GM13977 (cell line): ENCODE results near the gene BRSK1.

ENCODE experiments used
- DNase-seq: peaks from one replicate; pipeline ENCODE4 v3.0.0; 2012; ENCODE audit warnings: low spot score
- in situ Hi-C: fragments of 300-500 bp; cut with MboI; formaldehyde crosslinking; loops from one replicate; pipeline ENCODE4 v1.12.0; 2022; ENCODE audit warnings: low sequenced_read_pairs, low pct_unique_long_range_greater_than_20kb, mixed read lengths, inconsistent platforms; ENCODE audit not compliant: unreplicated experiment
- TF ChIP-seq, protein P1 (sequence below): IDR thresholded peaks from 2 replicates; pipeline ENCODE4 v1.5.1; 2012; ENCODE audit warnings: mild to moderate bottlenecking, control low read depth; ENCODE audit not compliant: insufficient read depth; ENCODE audit errors: extremely low read depth, missing control alignments

The BRSK1 gene

DNA sequence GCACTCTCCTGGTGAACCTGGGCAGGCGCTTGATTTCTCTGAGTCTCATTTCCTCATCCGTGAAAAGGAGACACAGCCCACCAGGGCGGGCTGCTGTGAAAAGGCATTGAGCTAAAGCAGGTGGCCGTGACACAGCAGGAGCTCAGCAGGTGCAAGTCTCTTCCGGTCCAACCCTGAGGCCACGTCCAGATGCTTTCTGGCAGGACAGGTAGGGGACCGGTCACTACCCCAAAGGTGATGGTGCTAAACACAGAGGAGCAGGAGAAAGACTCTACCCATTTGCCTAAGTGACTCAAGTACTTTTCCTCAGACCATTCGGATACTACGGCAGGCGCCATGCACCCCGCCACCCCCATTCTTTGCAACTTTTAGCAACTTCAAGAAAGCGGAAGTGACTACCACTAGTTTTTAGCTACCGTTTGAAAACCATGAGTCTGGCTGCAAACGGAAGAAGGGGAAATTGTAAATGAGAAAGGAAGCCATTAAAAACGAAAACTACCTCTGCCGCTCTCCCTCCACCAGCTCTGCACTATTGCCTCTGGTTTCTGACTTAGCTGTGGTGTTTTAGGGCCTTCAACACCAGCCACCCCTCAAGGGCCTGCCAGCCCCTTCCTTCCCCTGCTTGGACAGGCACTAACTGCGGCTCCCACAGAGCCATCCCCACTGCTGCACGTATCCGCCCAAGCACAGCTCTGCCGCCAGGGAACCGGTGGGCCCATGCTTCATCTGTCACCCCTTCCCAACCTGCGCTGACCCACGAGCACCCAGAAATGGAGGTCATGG, 29.8 kb upstream of the BRSK1 start:
- TF ChIP-seq, protein P1, sequence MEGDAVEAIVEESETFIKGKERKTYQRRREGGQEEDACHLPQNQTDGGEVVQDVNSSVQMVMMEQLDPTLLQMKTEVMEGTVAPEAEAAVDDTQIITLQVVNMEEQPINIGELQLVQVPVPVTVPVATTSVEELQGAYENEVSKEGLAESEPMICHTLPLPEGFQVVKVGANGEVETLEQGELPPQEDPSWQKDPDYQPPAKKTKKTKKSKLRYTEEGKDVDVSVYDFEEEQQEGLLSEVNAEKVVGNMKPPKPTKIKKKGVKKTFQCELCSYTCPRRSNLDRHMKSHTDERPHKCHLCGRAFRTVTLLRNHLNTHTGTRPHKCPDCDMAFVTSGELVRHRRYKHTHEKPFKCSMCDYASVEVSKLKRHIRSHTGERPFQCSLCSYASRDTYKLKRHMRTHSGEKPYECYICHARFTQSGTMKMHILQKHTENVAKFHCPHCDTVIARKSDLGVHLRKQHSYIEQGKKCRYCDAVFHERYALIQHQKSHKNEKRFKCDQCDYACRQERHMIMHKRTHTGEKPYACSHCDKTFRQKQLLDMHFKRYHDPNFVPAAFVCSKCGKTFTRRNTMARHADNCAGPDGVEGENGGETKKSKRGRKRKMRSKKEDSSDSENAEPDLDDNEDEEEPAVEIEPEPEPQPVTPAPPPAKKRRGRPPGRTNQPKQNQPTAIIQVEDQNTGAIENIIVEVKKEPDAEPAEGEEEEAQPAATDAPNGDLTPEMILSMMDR = no peak
- in situ Hi-C loops = no loop called here
- peak; percentile 85 for DNase-seq

DNA sequence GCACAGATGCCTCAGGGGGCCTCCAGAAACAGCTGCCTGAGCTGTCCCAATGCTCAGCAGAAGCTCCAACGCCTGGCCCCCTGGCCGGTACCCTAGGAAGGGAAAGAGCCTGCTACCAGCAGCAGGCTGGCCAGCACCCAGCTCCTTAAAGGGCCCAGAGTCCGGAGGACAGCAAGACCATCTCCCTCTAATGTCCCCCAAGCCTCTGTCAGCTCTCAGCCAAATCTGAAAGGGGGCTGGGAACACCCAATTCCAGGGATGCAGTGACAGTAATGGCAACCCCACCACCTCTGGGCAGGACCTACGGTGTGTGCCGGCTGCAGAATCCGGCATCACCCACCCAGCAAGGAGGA, 29.2 kb upstream of the BRSK1 start:
- in situ Hi-C loops = no loop called here
- TF ChIP-seq, protein P1 = no peak
- no peak for DNase-seq

GRCh38 chr19:55255618-55256423, 28.0 kb upstream of the BRSK1 start:
- in situ Hi-C loops = no loop called here
- peak; percentile 58 for DNase-seq
- TF ChIP-seq, protein P1 = no peak

- no peak for DNase-seq
- in situ Hi-C loops = no loop called here
- TF ChIP-seq, protein P1 = no peak
These were observed 27.0 kb upstream of the BRSK1 start for GRCh38 chr19:55256562-55257460.

DNA sequence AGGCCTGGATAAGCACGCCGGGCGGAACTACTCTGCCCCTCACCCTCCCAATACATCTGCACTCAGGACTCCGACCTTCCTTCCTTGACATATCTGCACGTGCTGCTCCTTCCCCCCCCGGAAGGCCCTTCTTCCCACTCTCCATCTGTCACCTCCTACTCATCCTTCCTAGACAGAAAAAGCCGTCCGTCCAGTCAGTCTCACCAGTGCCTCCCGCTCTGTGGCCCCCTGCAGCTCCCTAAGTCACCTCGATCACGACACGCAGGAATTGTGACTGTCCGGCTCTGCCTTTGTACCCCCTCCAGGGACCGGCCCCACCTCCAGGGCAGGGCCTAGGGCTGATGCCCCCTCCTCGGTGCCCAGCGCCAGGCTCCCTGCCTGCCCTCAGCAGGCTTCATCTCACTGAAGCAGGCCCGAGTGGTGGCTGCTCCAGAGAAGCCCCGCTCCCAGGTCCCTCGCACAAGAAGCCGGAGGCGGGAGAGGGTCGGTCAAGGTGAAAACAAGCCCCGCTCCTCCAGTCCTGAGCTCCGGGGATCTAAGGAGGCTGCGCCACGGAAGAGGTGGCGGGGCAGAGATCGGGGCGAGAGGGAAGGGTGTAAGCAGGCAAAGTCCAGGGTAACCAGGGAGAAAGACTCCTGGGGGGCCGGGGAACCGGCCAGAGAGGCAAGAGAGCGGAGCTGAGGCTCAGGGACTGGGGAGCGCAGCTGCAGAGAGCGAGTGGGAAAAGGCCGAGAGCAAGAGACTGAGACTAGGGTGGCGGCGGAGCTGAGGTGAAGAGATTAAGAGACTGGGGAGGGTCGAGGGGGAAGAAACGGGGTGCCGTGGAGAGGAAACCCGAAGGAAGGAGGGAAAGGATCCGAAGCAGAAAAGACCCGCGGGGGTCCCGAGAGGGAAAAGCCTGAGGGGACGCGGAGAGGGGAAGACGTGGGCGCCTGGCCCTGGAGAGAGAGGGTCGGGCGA, 26.1 kb upstream of the BRSK1 start:
- DNase-seq = no peak
- in situ Hi-C loops = no loop called here
- TF ChIP-seq, protein P1 = no peak
